H9 (cell line): ENCODE measurements around the gene USP22. TPM values are rescaled to one million over a fixed set of nuclear protein-coding genes. Genes with fewer than 3 reads are reported as not detected.

Experiments
- DNase-seq: peaks from one replicate; pipeline ENCODE4 v3.0.0-alpha.2; 2017
- H2AFZ ChIP-seq: one replicate; pipeline ENCODE4 v1.6.1; 2013; ENCODE audit warnings: mild to moderate bottlenecking, low read length, control low read depth, moderate library complexity
- H2AK5ac ChIP-seq: 2 replicates; pipeline ENCODE4 v1.6.1; 2013; ENCODE audit warnings: low read length, control low read depth, mixed read lengths; ENCODE audit not compliant: insufficient read length
- H2BK120ac ChIP-seq: one replicate; pipeline ENCODE4 v1.6.1; 2013; ENCODE audit warnings: low read depth, mild to moderate bottlenecking, low read length, control low read depth, inconsistent platforms; ENCODE audit not compliant: poor library complexity, severe bottlenecking
- H2BK12ac ChIP-seq: 2 replicates; pipeline ENCODE4 v1.6.1; 2013; ENCODE audit warnings: low read length, control low read depth, mixed read lengths, low read depth; ENCODE audit not compliant: insufficient read length
- H2BK15ac ChIP-seq: 2 replicates; pipeline ENCODE4 v1.6.1; 2013; ENCODE audit warnings: low read depth, low read length, control low read depth
- H2BK20ac ChIP-seq: one replicate; pipeline ENCODE4 v1.6.1; 2013; ENCODE audit warnings: low read depth, mild to moderate bottlenecking, low read length, control low read depth, inconsistent platforms; ENCODE audit not compliant: poor library complexity, severe bottlenecking
- H2BK5ac ChIP-seq: 2 replicates; pipeline ENCODE4 v1.6.1; 2013; ENCODE audit warnings: low read length, control low read depth, mixed read lengths; ENCODE audit not compliant: insufficient read length
- H3K14ac ChIP-seq: 2 replicates; pipeline ENCODE4 v1.6.1; 2013; ENCODE audit warnings: low read length, control low read depth; ENCODE audit not compliant: insufficient read depth
- H3K18ac ChIP-seq: 2 replicates; pipeline ENCODE4 v1.6.1; 2013; ENCODE audit warnings: low read depth, mild to moderate bottlenecking, mixed read lengths, low read length, control low read depth; ENCODE audit not compliant: insufficient read length
- H3K23ac ChIP-seq: 2 replicates; pipeline ENCODE4 v1.6.1; 2013; ENCODE audit warnings: low read length, control low read depth, mixed read lengths, low read depth; ENCODE audit not compliant: insufficient read length
- H3K23me2 ChIP-seq: 2 replicates; pipeline ENCODE4 v1.6.1; 2013; ENCODE audit warnings: low read depth, mild to moderate bottlenecking, mixed read lengths, low read length, control low read depth; ENCODE audit not compliant: insufficient read length, poor library complexity, severe bottlenecking
- H3K27ac ChIP-seq: 2 replicates; pipeline ENCODE4 v1.5.1; 2013; ENCODE audit warnings: low read length, control low read depth, mixed read lengths, low read depth; ENCODE audit not compliant: insufficient read length
- H3K27me3 ChIP-seq: 2 replicates; pipeline ENCODE4 v1.6.1; 2013; ENCODE audit warnings: low read length, control low read depth, inconsistent platforms; ENCODE audit not compliant: insufficient read depth
- H3K4ac ChIP-seq: 2 replicates; pipeline ENCODE4 v1.6.1; 2013; ENCODE audit warnings: low read depth, mild to moderate bottlenecking, control low read depth, inconsistent platforms, low read length, moderate library complexity
- H3K4me1 ChIP-seq: 2 replicates; pipeline ENCODE4 v1.6.1; 2013; ENCODE audit warnings: low read length, control low read depth, inconsistent platforms; ENCODE audit not compliant: insufficient read depth
- H3K4me2 ChIP-seq: 2 replicates; pipeline ENCODE4 v1.6.1; 2013; ENCODE audit warnings: low read length, control low read depth, mixed read lengths; ENCODE audit not compliant: insufficient read length, insufficient read depth
- H3K56ac ChIP-seq: 2 replicates; pipeline ENCODE4 v1.6.1; 2013; ENCODE audit warnings: low read depth, mild to moderate bottlenecking, mixed read lengths, low read length, control low read depth; ENCODE audit not compliant: insufficient read length
- H3K79me1 ChIP-seq: 2 replicates; pipeline ENCODE4 v1.6.1; 2013; ENCODE audit warnings: low read depth, mild to moderate bottlenecking, moderate library complexity, low read length, control low read depth, inconsistent platforms; ENCODE audit not compliant: insufficient read depth, poor library complexity, severe bottlenecking
- H3K79me2 ChIP-seq: 2 replicates; pipeline ENCODE4 v1.6.1; 2013; ENCODE audit warnings: low read length, control low read depth, inconsistent platforms; ENCODE audit not compliant: insufficient read depth
- H3K9ac ChIP-seq: 2 replicates; pipeline ENCODE4 v1.6.1; 2013; ENCODE audit warnings: low read length, control low read depth, mixed read lengths; ENCODE audit not compliant: insufficient read length; ENCODE audit errors: extremely low read depth
- H3K9me3 ChIP-seq: one replicate; pipeline ENCODE4 v1.6.1; 2013; ENCODE audit warnings: low read depth, low read length, inconsistent platforms; ENCODE audit not compliant: control insufficient read depth
- H3T11ph ChIP-seq: one replicate; pipeline ENCODE4 v1.6.1; 2013; ENCODE audit warnings: mild to moderate bottlenecking, low read length, control low read depth, inconsistent platforms
- H4K20me1 ChIP-seq: one replicate; pipeline ENCODE4 v1.6.1; 2013; ENCODE audit not compliant: control insufficient read depth, insufficient read length, insufficient read depth
- H4K5ac ChIP-seq: 2 replicates; pipeline ENCODE4 v1.6.1; 2013; ENCODE audit warnings: low read depth, mild to moderate bottlenecking, mixed read lengths, low read length, control low read depth; ENCODE audit not compliant: insufficient read length
- H4K8ac ChIP-seq: replicated peaks from 2 replicates; pipeline ENCODE4 v1.6.1; 2013; ENCODE audit warnings: low read length, control low read depth, mixed read lengths, low read depth; ENCODE audit not compliant: insufficient read length
- H4K91ac ChIP-seq: 2 replicates; pipeline ENCODE4 v1.6.1; 2013; ENCODE audit warnings: low read depth, mild to moderate bottlenecking, moderate library complexity, mixed read lengths, low read length, control low read depth; ENCODE audit not compliant: insufficient read length
- H3K27ac Mint-ChIP-seq, 3 experiments: 2 replicates in 2 of 3; 3 replicates in 1 of 3; pipeline ENCODE4 v1.8.0; 2020 to 2021; ENCODE audit warnings: mixed read lengths in 3 of 3, mild to moderate bottlenecking in 1 of 3, moderate library complexity in 1 of 3
- H3K27me3 Mint-ChIP-seq: 2 replicates; pipeline ENCODE4 v1.8.0; 2021; ENCODE audit warnings: low read depth, mild to moderate bottlenecking, moderate library complexity, mixed read lengths
- H3K36me3 Mint-ChIP-seq, 3 experiments: 2 replicates in 2 of 3; 3 replicates in 1 of 3; pipeline ENCODE4 v1.8.0; 2020 to 2021; ENCODE audit warnings: low read depth in 3 of 3, mixed read lengths in 3 of 3; ENCODE audit not compliant: insufficient read depth in 1 of 3
- H3K4me1 Mint-ChIP-seq, 2 experiments: 2 replicates each; pipeline ENCODE4 v1.8.0; 2020; ENCODE audit warnings: mixed read lengths in 2 of 2
- H3K4me3 Mint-ChIP-seq, 2 experiments: 2 replicates in 1 of 2; 3 replicates in 1 of 2; pipeline ENCODE4 v1.8.0; 2020 to 2021; ENCODE audit warnings: mild to moderate bottlenecking in 2 of 2, mixed read lengths in 2 of 2, moderate library complexity in 1 of 2
- H3K9me3 Mint-ChIP-seq, 2 experiments: 2 replicates in 1 of 2; 3 replicates in 1 of 2; pipeline ENCODE4 v1.8.0; 2020; ENCODE audit warnings: mild to moderate bottlenecking in 2 of 2, mixed read lengths in 2 of 2, moderate library complexity in 1 of 2
- WGBS: extraction: QIAGEN DNeasy Blood & Tissue Kit; methylation state at CpG from one replicate; pipeline ENCODE4 v1.1.7; 2013; ENCODE audit warnings: missing lambda C conversion rate, low lambda C conversion rate, mixed read lengths; ENCODE audit not compliant: insufficient read length; ENCODE audit errors: extremely low coverage; 5-methylcytosine and 5-hydroxymethylcytosine counted together
- total RNA-seq: library from RNA; stranded (reverse); gene quantifications from 2 replicates; pipeline ENCODE4 v1.2.1, GENCODE V29; 2021
- TF ChIP-seq, protein P1 (sequence below): fragments of 200-600 bp; sonication (generic); conservative IDR thresholded peaks from 3 replicates; pipeline ENCODE4 v1.8.0; 2021; ENCODE audit warnings: antibody characterized with exemption, mild to moderate bottlenecking

USP22 gene
- total RNA-seq, 1 experiment from 2014 or later, result 345 TPM

DNA sequence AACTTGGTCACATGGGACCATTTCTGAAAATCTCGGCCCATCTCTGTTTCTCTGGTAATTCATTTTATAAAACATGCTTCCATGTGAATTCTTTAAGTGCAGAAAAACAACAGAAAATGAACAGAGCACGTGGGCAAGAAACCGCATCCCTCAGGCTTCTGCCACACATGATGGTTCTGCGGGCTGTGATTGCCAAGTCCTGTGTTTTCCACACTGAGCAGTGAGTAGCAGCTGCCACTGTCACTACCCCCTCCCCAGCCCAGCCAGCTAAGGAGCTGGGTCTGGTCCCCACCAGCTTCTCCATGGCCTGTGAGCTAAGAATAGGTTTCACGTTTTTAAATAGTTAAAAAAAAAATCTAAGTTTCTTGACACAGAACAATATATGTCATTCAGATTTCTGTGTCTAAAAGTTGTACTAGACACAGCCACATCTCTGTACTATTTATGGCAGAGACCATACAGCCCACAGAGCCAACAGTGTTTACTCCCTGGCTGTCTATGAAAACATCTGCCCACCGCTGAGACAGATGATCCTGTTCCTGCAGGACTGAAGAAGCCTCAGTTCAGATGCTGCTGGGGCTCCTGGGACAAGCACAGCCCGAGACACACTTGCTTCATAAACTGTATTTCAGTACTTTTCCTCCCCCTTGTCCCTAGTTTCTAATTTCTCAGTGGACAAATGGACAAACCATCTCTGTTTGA, 41.5 kb downstream of the USP22 start:
- Histone ChIP-seq H2BK120ac (no peak overlapping the region), H3T11ph (no peak overlapping the region), H4K5ac (no peak overlapping the region), H3K27me3 (no peaks in the 10 kb centered on the region), H3K14ac (no peak overlapping the region), H2BK20ac (no peak overlapping the region), H2AK5ac (no peak overlapping the region), H3K18ac (no peak overlapping the region), H3K9ac (no peak overlapping the region), H3K9me3 (no peaks in the 10 kb centered on the region), H4K91ac (no peak overlapping the region), H4K20me1 (no peaks in the 10 kb centered on the region), H2BK15ac (no peak overlapping the region), H3K4ac (no peak overlapping the region), H3K23me2 (no peaks in the 10 kb centered on the region), H3K23ac (no peak overlapping the region), H3K4me1 (no peaks in the 10 kb centered on the region), H3K27ac (no peak overlapping the region), H3K79me2 (no peaks in the 10 kb centered on the region; the same call in 1 of the 2 replicates), H4K8ac (no peak overlapping the region), H3K4me2 (no peak overlapping the region), H2AFZ (no peak overlapping the region), H3K56ac (no peak overlapping the region), H2BK5ac (no peak overlapping the region), H2BK12ac (no peak overlapping the region), H3K79me1 (no peaks in the 10 kb centered on the region)
- DNase-seq, result no peak
- H3K36me3 Mint-ChIP-seq, result peaks cover 40 to 78% (median 63%) of the 10 kb centered on the region in 3 experiments
- H3K27ac Mint-ChIP-seq, result peak overlapping the region in 1 of 3 experiments; percentile 90; a peak in 2 of 7 replicates
- no peak overlapping the region for H3K4me3 Mint-ChIP-seq
- H3K9me3 Mint-ChIP-seq, result no peaks in the 10 kb centered on the region
- peaks cover 24% of the 10 kb centered on the region in 2 experiments for H3K4me1 Mint-ChIP-seq
- TF ChIP-seq, protein P1, sequence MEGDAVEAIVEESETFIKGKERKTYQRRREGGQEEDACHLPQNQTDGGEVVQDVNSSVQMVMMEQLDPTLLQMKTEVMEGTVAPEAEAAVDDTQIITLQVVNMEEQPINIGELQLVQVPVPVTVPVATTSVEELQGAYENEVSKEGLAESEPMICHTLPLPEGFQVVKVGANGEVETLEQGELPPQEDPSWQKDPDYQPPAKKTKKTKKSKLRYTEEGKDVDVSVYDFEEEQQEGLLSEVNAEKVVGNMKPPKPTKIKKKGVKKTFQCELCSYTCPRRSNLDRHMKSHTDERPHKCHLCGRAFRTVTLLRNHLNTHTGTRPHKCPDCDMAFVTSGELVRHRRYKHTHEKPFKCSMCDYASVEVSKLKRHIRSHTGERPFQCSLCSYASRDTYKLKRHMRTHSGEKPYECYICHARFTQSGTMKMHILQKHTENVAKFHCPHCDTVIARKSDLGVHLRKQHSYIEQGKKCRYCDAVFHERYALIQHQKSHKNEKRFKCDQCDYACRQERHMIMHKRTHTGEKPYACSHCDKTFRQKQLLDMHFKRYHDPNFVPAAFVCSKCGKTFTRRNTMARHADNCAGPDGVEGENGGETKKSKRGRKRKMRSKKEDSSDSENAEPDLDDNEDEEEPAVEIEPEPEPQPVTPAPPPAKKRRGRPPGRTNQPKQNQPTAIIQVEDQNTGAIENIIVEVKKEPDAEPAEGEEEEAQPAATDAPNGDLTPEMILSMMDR, result no peak
- H3K27me3 Mint-ChIP-seq, result no peaks in the 10 kb centered on the region; the same call in 1 of the 2 replicates
- WGBS, result no CpG with 5 or more reads among the region's 7 CpGs
